GM23338 (cell line): ENCODE data around the gene GRAMD2B.

Source experiments
- CTCF ChIP-seq, 2 experiments: fragments of 200-600 bp in 1 of 2; sonication (generic) in 1 of 2; conservative IDR thresholded peaks; 2 replicates each; pipeline versions ENCODE4 v1.5.1 to v1.6.1; 2016 to 2017; ENCODE audit warnings: antibody characterized with exemption in 2 of 2, low read depth in 2 of 2, mild to moderate bottlenecking in 2 of 2, moderate library complexity in 1 of 2
- EZH2 ChIP-seq: fragments of 200-600 bp; sonication (generic); IDR thresholded peaks from one replicate; pipeline ENCODE4 v1.8.0; 2017; ENCODE audit warnings: antibody characterized with exemption, mild to moderate bottlenecking, low read depth; ENCODE audit not compliant: unreplicated experiment

DNA sequence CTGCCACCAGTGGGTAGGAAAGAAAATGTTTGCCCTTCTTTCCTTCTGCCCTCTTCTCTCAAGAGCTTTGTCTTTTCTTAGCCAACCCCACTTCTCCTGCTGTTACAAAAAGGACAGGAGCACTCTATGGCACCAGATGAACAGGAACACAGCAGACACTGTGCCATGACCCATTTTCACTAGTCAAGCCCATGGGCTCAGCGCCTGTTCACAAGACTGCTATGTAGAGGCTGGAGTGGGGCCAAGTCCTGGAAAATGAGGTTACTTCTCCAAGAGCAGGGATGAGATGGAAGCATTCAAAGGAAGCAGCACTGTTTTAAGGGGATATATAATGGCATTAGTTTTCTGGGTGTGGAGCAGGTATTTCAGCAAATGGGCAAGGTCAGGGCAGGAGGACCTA is 46.8 kb upstream of the GRAMD2B start:
- no peak for TF ChIP-seq CTCF (conservative IDR thresholded peaks at IDR 0.05; ENCODE audit: low read depth in 2 of 2)
- TF ChIP-seq EZH2, result no peak
